Activated CD4-positive, alpha-beta T cell treated with anti-CD3 and anti-CD28 coated beads, Interleukin-2, amount 50 U/mL, for 48 hours (primary cell): Measurements from ENCODE around the gene ARHGAP11A.

Experiments used
- DNase-seq, 2 experiments: peaks; one replicate each; pipeline ENCODE4 v3.0.0-alpha.2; 2020

ARHGAP11A gene

DNA sequence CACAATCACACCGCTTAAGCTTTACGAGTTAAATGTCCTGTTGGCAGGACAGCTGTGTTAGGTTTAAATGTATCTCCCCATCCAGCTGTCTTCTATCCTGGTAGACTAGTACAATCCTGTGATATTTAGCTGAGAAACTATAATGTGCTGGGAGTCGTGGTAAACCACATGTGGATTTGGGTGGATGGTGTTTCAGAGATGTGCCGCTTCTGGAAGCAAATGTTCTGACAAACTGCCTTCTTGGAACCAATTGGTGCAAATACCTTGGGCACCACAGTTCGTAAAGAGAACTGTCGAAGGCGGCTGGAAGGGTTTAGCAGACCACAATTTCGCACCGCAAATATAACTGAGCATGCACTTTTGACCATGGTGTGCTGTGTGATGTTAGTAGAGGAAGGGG, 41.2 kb downstream of the ARHGAP11A start:
- no peak for DNase-seq

DNA sequence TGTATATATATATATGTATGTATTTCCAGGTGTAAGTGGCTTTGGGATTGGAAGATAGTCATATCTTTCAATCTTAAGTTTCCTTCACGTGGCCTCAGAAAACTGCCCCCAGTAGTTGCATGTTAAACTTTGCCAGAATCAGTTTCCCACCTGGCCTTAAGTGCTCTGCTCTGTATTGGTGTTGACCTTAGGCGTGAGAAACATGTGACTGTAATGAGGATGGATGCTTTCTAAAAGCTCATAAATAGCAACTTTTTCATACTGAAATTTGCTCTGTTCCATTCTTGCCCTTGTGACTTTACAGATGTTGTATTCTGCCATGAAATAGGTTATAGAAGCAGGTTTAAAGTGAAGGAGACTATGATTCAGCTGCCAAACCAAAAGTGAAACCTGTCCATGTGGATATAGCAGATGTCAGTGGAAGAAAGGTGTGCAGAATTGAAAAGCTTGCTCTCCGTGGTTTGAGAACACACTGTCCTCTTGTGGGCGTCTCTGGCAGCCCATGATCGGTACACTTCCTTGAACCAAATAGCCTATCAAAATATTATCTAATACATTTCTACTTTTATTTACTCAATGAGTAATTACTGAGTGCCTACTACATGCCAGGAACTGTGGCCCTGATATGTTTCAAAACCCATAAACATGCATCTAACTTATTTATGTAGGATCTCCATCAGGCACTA, 42.0 kb downstream of the ARHGAP11A start:
- no peak for DNase-seq

DNA sequence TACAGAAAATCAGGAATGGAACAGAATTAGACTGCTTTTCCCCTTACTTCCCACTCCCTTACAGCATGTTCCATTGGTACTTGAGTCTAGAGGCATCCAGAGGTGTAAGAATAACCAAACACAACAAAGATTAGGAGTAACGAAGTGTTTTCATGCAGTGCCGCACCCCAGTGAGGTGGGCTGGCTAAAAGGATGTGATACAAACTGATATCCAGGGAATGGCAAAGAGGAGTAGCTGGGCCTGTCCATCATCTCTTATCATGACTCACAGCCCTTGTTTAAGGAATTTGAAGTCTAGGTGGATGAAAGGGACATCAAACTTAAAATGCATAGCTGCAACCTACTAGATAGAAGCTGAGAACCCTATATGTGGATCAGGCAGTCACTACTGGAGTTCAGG, 42.6 kb downstream of the ARHGAP11A start:
- DNase-seq: no peak

DNA sequence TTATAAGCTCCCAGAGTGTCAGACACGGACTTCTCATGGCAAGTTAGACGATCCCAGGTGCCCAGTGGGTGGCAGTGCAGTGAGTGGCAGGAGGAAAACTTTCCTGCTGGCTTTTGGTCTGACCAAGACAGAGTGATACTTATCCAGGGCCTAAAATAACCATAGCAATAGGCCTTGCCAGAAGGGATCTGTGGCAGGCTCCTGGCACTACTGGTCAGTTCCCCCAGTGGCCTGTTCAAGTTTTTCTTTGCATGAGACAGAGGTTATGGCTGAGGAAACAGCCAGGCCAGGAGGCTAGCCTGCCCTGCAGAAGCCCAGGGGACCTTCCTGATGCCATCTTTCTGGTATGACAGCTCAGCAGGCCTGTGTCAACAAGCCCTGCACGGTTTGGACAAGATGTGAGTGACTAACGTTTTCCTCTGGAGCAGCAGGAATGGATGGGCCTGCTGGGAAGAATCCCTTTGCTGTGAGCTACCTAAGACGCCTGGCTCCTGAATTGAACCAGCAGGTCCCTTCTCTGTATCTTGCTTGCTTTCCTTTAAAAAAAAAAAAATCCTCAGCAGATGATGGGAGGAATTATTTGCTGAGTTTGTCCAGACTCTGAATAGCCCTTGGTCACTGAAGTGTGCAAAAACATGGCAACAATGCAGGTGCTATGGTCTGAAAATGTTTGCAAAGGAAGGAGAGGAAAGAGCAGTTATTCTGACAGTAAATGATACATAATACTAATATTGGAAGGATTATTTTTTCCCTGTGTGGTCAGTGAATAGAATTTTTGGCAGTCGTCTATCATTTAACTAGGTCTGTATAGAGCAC, 44.2 kb downstream of the ARHGAP11A start:
- DNase-seq: no peak

DNA sequence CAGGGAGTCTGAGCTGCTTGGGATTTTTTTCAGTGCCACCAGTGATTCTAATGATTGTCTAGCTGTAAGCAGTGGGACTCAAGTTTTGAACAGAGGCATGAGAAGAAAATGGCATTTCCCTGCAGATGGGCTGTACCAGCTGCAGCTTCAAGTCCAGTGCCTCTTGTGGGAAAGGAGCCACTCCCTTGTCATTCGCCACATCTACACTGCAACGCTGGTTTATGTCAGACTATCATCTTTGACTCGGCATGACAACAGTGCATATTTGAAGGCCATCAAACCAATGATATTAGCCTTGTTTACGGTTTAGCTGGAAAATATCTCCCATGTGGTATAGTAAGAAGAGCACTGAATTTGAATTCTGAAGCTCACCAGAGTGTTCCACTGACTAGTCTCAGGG, 48.4 kb downstream of the ARHGAP11A start:
- DNase-seq: no peak

DNA sequence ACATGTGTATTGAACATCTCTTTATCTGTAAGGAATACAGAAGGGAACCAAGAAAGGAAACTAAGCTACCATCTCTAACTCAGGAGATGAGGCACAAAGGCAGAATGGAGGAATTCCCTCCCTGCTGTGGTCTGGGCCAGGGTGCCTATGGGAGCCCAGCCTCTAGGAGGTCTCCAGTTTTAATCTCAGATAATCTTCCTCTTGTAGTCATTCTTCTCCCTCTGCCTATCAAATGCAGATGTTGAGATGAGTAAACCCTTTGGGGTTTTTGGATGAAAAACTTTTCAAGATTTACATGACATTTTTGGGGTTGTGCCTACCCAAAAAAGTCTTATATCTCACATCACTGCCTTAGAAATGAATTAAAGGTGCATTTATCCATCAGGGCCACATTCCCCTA, 49.5 kb downstream of the ARHGAP11A start:
- DNase-seq: no peak

DNA sequence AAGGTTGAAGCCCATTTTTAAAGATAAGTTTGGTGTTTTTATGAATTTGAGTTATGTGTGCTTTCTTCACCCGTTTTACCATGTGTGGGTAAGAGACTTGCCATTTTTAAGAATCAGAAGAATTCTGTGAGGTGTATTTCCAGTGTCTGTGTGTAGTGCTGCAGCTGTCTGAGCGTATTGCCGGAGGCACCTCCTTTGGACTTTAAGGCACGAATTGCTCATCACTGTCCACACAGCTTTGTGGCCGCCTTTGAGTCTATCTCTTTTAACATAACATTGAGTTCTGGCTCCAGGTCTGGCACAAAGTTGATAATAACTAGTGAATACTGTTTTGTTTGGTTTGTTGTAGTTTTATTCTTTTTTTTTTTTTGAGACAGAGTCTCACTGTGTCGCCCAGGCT, 52.0 kb downstream of the ARHGAP11A start:
- DNase-seq: no peak

DNA sequence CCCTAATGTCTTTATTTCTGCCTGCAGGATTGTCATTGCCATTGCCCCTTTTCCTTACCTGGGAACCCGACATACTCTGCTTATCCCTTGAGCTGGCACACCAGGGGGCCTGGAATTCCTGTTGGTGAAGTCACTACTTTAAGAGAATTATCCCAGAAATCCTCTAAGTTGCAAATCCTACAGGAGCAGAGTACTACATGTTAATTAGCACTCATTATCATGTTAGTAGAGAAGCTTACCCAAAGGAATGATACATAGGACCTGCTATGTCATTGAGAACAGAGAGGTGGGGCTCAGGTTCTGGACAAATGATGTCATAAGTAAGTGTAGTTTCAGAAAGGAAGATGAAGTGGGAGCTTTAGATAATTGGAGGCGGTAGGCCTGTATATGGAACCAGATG, 53.6 kb downstream of the ARHGAP11A start:
- no peak for DNase-seq

DNA sequence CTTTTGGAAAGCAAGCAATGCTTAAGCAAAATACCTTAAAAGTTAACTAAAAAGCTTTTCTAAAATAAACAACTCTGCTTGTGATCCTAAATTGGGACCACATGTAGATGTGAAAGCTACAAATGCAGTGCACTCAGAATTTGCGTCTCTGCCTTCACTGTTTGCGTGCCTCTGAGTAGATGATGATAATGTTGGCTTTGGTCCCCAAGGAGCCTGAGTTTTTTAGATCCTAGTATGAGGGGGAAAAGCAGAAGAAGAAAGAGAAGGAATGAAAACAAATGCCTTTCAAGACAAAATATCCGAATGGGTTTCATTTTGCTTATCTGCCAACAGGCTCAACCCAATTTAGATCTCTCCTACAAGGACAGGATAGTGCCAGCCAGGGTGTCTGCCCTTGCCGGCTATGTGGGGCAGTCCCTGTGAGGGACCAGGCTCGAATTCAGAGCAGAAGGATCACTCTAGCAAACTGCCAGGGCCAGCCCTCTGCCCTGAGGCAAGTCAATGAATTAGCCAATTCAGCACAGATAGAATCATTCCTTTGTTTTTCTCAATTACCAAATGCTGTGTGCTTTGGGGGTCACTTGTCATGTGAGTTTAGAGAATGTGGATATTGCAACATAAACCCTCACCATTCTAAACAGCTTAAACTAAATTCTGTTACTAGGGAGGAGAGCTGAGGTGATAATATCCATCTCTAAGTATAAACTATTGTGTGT, 54.8 kb downstream of the ARHGAP11A start:
- DNase-seq: no peak

DNA sequence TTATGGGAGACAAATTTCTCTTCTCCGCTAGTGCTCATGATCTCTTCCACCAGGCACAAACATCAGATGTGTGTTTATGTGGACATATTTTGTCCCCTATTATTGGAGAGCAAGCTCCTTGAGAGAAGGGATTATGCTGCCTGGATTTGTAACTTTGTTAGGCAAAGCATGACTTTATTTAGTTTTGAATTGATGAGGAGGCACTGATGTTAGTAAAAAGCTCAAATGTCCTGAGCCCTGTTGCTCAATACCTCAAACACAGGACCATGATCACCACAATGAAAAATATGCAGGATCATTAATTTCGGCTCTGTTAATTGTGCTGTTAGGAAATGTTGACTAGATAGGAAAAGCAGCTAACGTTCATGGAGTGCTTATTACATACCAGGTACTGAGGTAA, 55.3 kb downstream of the ARHGAP11A start:
- no peak for DNase-seq

DNA sequence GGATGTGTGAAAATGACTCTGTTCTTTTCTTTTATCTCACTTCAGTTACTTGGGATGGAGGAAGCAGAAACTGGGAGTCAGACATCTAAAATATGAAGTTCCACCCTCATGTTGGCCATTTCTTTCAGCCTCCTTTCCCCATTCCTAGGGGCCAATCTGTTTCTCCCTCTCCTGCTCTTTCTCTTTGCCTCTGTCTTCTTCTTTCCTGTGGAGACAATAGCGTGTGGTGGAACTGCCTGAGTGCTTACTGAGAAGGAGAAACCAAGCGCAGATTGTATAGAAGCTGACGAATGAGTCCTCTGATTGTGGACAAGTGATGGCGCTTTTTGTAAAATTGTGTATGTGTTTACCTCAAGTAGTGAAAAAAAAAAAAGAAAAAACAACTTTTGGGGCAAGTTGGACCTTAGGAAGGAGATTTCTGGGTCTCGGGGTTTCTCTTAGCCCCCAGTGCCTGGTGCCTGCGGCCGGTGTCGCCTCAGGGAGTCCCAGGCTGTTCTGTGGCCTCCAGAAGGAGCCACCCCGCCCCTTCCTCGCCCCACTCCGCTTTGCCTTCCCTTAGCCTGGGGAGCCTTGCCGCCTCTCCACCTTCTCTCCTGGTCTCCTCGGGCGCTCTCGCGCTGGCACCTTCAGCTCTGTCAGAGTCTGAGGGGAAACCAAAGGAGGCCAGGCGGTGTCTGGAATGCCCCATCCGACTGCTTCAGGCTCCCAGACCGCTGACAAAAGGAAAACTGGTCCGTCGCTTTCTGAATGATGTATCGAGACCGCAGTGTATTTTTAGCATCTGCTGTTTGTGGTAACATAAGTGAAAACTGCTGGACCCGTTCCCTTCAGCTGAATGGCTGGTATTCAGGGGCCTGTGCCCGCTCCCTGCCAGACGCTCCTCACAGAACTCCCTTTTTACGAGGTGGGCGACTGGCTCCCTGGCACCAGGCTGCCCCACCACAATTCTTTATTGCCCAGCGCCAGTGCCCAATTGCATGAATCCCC, 56.3 kb downstream of the ARHGAP11A start:
- no peak for DNase-seq

DNA sequence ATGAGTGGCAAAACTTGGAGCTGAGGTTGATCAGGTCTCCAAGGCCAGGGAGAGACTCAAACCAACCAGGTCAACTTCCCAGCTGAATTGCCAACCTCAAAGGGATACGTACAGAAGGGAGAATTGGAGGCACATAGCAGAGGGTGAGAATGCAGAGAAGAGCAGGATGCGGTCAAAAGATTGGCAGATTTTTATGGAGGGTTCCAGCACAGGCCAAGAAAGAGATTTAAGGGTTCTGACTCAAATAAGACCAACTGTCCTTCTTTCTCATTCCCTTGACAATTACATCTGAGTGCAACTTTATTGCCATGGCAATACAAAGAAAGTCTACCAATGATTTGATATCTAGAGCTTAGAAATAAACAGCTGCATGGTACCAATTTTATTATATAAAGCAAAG, 59.4 kb downstream of the ARHGAP11A start:
- no peak for DNase-seq

DNA sequence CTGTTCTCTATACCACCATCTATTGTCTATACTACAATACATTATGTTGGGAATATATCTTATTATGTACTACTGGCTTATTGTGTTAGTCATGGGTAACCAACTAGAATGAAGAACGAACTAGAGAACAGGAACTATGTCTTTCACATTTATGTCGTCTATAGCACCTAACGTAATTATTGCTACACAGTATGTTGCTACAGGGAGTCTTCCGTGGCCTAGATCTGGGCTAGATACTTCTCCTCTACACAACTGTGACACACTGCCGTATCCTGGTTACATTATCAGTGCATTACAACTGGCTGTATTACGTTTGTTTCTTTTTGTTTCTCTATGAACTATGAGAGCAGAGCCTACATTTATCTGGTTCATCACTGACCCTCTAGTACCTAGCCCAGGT, 60.2 kb downstream of the ARHGAP11A start:
- DNase-seq: no peak

DNA sequence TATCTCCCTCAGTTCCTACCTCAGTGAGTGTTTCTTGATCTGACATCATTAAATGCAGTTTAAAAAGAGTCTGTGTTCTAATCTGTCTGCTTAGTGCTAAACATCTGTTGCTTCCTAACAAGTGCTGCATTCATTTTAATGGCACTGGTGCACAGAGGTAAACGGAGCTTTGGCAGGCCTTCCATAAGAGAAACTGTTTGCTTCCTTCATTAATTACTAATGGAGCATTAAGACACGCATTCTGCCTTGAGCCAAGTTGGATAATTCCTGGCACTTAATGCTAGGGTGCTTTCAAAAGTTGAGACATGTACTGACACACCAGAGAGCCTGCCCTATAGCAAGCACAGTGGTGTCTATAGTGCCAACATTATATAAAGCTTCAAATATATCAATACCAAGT, 60.9 kb downstream of the ARHGAP11A start:
- DNase-seq: no peak

DNA sequence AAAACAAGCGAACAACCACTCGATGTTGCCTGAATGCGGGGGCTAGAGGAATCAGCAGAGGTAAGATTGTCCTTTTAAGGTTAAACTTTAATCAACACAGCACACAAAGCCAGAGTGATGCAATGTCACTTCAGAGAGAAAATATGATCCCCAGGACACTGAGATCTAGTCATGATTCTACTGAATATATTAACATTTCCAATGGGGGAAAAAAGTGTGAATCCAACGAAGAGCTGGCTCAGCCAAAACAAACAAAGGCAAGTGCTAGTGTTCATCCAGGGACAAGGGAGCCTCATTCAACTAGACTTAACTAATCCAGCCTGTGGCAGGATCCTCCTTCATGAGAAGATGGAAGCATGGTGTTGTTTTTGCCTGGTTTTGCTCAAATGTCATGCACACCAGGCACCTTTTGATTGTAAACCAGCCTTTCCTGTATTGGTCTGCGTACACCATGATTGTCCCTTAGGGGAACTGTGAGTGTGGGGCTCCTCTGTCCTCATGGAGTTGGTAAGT, 62.0 kb downstream of the ARHGAP11A start:
- no peak for DNase-seq

DNA sequence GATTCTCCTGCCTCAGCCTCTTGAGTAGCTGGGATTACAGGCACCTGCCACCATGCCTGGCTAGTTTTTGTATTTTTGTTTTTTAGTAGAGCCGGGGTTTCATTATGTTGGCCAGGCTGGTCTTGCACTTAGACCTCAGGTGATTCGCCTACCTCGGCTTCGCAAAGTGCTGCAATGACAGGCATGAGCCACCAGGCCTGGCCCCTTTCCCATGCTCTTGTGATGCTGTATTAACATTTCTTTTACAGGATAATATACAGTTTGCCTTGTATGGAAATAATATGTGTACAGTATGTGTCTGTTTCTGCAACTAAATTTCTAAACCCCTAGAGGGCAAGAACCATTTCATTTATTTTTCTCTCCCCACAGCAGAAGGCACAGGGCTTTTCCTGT, 64.0 kb downstream of the ARHGAP11A start:
- no peak for DNase-seq

DNA sequence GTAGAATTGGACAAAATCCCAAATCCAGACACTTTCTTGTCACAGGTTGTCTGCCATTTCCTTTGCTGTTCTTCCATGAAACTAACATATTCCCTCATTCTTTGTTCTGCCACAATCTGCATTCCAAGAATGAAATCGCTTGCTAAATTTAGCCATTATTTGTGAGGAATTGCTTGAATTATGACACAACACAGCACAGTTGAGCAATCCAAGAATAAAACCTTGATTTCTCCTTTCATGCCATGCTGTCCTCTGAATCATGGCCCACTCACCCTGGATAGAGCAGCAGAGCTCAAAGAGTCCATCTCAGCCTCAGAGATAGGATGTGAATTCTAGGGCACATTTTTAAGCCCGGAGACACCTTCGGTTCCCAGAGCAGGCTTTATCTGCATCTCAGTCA, 67.3 kb downstream of the ARHGAP11A start:
- no peak for DNase-seq

DNA sequence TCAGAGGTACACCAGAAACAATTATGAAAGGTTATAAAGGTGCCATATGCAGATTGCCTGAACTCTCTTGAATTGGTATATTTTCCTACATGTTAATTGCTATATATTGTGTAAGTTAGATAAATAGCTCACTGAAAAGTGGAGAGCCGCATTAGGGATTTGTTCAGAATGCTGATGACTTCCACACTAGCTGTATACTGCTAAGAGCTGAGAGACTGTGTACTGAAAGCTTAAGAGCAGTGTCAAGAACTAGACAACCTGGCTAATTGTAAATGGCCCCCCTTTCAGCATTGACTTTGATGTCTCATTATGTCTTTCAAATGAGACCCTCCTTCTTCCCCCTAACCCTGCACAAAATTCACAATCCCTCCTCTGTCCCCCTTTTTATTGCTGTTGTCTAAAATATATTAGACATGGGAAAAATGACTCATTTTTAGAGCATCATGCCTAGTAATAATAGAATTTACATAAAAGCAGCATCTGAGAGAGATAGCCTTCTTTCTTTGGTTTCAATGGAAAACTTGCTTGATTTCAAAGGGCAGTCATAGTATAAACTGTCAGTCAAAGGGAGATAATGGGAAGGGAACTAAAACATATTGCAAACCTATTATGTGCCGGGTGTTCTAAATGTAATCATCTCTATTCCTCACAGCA, 67.8 kb downstream of the ARHGAP11A start:
- no peak for DNase-seq

DNA sequence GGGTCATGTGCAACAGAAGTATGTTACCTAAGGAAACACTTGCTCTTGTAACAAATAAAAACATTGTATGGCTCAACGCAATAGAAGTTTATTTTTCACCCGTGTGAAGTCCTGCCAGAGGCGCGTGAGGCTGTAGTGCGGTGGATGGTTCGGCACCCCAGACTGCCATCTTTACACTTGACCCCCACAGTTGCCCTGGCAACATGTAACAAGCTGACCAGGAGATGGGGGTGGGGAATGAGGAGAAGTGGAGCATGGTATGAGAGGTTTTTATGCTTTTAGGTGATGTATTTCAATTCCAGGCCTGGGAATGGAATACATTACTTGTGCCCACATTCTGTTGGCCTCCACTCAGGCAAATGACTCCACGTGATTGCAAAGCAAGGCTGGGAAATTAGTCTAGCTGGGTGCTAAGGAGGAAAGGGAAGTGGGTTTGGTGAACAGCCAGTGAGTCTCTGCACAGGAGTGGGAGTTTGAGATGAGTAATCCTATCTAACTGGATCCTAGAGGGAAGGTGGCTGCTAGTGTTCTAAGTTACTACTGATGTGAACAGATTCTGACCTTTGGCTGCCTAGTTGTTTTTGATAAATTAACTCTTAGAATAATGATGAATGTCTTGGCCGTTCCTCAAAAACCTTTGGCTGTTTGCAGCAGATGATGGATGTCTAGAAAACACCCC, 68.7 kb downstream of the ARHGAP11A start:
- no peak for DNase-seq

DNA sequence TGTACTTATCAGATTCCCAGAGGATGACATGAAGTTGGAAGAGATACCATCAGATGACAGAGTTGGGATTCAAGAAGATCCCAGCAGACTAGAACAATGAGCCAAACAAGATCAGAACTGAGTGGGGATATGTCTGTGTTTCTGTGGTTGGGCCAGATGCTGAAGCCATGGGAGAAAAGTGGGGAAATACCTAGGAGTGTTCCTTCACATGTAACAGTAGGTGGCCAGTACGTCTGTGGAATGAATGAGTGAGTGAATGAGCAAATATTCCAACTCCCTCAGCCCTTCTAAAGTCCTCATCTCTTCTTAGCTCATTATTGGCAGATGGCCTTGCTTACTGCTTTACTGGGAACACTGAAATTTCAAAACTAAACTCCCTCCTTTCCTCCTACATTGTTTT, 70.3 kb downstream of the ARHGAP11A start:
- no peak for DNase-seq

DNA sequence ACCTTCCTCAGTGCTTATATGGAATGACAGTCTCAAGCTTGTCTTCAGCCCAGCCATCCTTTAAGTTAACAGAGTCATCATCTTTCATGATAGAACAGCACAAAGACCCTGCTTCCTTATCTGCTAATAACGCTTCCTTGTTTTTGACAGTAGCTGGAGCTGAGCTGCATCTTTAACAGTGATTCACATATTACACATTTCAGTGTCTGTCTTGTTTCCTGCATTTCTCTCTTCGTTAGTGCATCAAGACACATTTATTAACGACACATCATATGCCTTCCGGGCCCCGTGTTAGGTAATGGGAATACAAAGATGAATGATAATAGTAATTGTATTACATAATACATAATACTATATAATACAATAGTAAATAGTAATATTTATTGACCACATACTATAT, 72.3 kb downstream of the ARHGAP11A start:
- DNase-seq: no peak
